ENCODE measurements around the gene P2RY1. TPM values are rescaled to one million over a fixed set of nuclear protein-coding genes. Genes with fewer than 3 reads are reported as not detected.
A peak's percentile ranks its signal among the peaks of the same experiment; 100 is the strongest.

The P2RY1 gene
- 10 to 100 TPM; 13.5 to 23.5 (median 16.8) TPM for total RNA-seq

DNA sequence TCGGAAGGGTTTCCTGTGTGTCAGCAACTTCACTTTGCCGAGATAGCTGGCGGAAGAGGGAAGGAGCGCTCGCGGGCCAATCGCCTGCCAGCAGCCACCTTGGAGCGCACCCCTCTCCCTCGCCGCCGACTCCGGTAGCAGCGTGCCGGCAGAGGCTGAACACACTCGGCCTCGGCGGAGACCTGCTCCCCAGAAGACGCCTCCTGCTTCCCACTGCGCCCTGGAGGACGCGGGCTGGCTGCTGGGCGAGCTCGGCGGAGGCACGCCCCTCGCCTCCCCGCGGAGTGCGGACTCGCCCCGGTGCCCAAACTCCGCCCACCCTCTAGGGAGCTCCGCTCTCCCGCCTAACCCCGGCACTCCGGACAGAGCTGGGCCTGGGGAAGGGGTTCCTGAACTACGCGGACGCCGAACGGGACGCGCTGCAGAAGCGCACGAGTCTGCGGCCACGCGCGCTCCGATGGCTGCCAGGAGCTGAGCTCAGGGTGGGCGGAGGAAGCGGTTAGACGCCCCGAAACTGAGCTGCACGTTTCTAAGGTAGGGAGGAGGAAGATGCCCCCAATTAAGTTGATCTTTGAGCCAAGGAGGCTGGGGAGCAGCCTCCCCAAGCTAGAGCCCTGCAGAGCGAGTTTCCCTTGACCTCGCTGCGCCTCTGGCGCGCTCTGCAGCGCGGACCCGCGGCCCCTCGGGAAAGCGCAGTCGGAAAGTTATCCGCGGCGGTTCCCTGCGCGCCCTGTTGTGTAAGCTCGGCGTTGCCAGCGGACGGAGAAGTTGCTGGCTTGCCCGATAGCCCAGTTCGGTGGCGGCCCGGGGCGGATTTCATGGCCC lies at the start of gene P2RY1:
P2RY1 (plus strand) TSS at position 356 of the 825 bp plus-strand sequence. CDS start 652 bp downstream, outside the sequence.
- Histone ChIP-seq H3K4me3 (peak within 1 kb of the TSS; percentile 81), H3K27ac (peak within 1 kb of the TSS; percentile 89), H3K27me3 (no peaks in the 10 kb centered on the region), H3K36me3 (no peaks in the 10 kb centered on the region), H3K9me3 (no peaks in the 10 kb centered on the region), H3K4me1 (peaks cover 17% of the 10 kb centered on the region)
- WGBS, result 0% methylated on average over 1 of the region's 81 CpGs
- DNase-seq (ENCODE audit: low spot score in 2 of 2), result peak; percentile 68 to 81
- TF ChIP-seq, protein P1, sequence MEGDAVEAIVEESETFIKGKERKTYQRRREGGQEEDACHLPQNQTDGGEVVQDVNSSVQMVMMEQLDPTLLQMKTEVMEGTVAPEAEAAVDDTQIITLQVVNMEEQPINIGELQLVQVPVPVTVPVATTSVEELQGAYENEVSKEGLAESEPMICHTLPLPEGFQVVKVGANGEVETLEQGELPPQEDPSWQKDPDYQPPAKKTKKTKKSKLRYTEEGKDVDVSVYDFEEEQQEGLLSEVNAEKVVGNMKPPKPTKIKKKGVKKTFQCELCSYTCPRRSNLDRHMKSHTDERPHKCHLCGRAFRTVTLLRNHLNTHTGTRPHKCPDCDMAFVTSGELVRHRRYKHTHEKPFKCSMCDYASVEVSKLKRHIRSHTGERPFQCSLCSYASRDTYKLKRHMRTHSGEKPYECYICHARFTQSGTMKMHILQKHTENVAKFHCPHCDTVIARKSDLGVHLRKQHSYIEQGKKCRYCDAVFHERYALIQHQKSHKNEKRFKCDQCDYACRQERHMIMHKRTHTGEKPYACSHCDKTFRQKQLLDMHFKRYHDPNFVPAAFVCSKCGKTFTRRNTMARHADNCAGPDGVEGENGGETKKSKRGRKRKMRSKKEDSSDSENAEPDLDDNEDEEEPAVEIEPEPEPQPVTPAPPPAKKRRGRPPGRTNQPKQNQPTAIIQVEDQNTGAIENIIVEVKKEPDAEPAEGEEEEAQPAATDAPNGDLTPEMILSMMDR (IDR thresholded peaks at IDR 0.05), result peak in 1 of 2 donors; percentile 25
- TF ChIP-seq POLR2A (IDR thresholded peaks at IDR 0.05) (peak in 1 of 2 donors; percentile 39), POLR2AphosphoS5 (IDR thresholded peaks at IDR 0.05) (no peak)

GRCh38 chr3:152786977-152787681 lies 47.8 kb upstream of the P2RY1 start:
- DNase-seq (ENCODE audit: low spot score in 2 of 2), result no peak
- TF ChIP-seq, protein P1 (IDR thresholded peaks at IDR 0.05), result no peak
- TF ChIP-seq POLR2A (IDR thresholded peaks at IDR 0.05) (no peak), EP300 (IDR thresholded peaks at IDR 0.05) (no peak), POLR2AphosphoS5 (IDR thresholded peaks at IDR 0.05) (no peak)
- Histone ChIP-seq H3K4me3 (no peak overlapping the region), H3K27me3 (no peaks in the 10 kb centered on the region), H3K4me1 (no peaks in the 10 kb centered on the region), H3K9me3 (no peaks in the 10 kb centered on the region), H3K36me3 (no peaks in the 10 kb centered on the region), H3K27ac (no peak overlapping the region)
- 92% methylated on average over 4 of the region's 4 CpGs for WGBS

- Histone ChIP-seq H3K4me3 (no peak overlapping the region), H3K9me3 (no peaks in the 10 kb centered on the region), H3K27ac (no peak overlapping the region), H3K27me3 (no peaks in the 10 kb centered on the region), H3K36me3 (no peaks in the 10 kb centered on the region), H3K4me1 (no peaks in the 10 kb centered on the region)
- TF ChIP-seq POLR2AphosphoS5 (IDR thresholded peaks at IDR 0.05), result no peak
- no peak for TF ChIP-seq EP300 (IDR thresholded peaks at IDR 0.05)
- TF ChIP-seq, protein P1 (IDR thresholded peaks at IDR 0.05), result no peak
- no peak for TF ChIP-seq POLR2A (IDR thresholded peaks at IDR 0.05)
- DNase-seq (ENCODE audit: low spot score in 2 of 2), result no peak
- 79% methylated on average over 5 of the region's 5 CpGs for WGBS
These were observed 44.1 kb upstream of the P2RY1 start for GRCh38 chr3:152790651-152791387.

DNA sequence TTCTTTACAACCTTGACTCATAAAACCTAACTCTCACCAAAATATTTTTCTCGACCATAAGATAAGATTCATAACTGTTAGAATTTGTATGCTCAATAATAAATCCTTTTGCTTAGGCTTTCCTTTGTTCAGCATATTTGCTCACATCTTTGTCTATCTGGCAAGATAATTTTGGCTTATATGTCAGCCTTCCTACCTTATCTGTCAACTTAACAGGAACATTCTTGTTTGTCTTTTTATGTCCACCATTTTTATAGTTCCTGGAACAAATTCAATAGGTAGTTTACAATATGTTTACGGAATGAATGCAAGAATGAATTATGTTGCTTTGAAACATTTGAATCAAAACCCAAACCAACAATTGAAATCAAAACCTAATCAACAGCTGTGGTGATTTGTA lies 41.0 kb upstream of the P2RY1 start:
- Histone ChIP-seq H3K4me1 (no peaks in the 10 kb centered on the region), H3K27ac (no peak overlapping the region), H3K4me3 (no peak overlapping the region), H3K36me3 (no peaks in the 10 kb centered on the region), H3K27me3 (no peaks in the 10 kb centered on the region), H3K9me3 (no peaks in the 10 kb centered on the region)
- DNase-seq (ENCODE audit: low spot score in 2 of 2), result no peak
- TF ChIP-seq, protein P1 (IDR thresholded peaks at IDR 0.05), result no peak
- no peak for TF ChIP-seq EP300 (IDR thresholded peaks at IDR 0.05)
- no peak for TF ChIP-seq POLR2AphosphoS5 (IDR thresholded peaks at IDR 0.05)
- TF ChIP-seq POLR2A (IDR thresholded peaks at IDR 0.05), result no peak
- 63% methylated on average over 2 of the region's 2 CpGs for WGBS

All from suprapubic skin (tissue), 4 donors.